Esophagus squamous epithelium (tissue), 5 donors: Measurements from ENCODE around the gene PIK3R5. TPM values are rescaled to one million over a fixed set of nuclear protein-coding genes. Genes with fewer than 3 reads are reported as not detected.

ENCODE experiments used
- DNase-seq: peaks from one replicate; lab custom pipeline; 2025; lab: John Stamatoyannopoulos, UW
- H3K27ac ChIP-seq, 4 donors: fragments of 200-600 bp; sonication (generic); one replicate each; pipeline ENCODE4 v1.5.1; 2016 to 2019; ENCODE audit warnings: mild to moderate bottlenecking in 1 of 4
- H3K27me3 ChIP-seq, 4 donors: fragments of 200-600 bp; sonication (generic); 1 replicate in 3 of 4; 2 replicates in 1 of 4; pipeline versions ENCODE4 v1.5.1 to v1.6.0; 2017 to 2021; ENCODE audit warnings: antibody characterized with exemption in 1 of 4
- H3K36me3 ChIP-seq, 3 donors: fragments of 200-600 bp; sonication (generic); one replicate each; pipeline ENCODE4 v1.5.1; 2016 to 2019
- H3K4me1 ChIP-seq, 3 donors: fragments of 200-600 bp; sonication (generic); one replicate each; pipeline ENCODE4 v1.5.1; 2017 to 2019
- H3K4me3 ChIP-seq, 4 donors: fragments of 200-600 bp; sonication (generic); 1 replicate in 3 of 4; 2 replicates in 1 of 4; pipeline ENCODE4 v1.5.1; 2016 to 2019; ENCODE audit warnings: mild to moderate bottlenecking in 2 of 4, moderate library complexity in 1 of 4
- H3K9me3 ChIP-seq, 3 donors: fragments of 200-600 bp; sonication (generic); one replicate each; pipeline ENCODE4 v1.5.1; 2016 to 2019
- CTCF ChIP-seq, 6 experiments: fragments of 450-650 bp in 4 of 6; fragments of 200-600 bp in 2 of 6; sonication (generic) in 2 of 6; IDR thresholded peaks; one replicate each; pipeline ENCODE4 v1.5.1; 2016 to 2019; ENCODE audit warnings: antibody characterized with exemption in 6 of 6, mild to moderate bottlenecking in 4 of 6, moderate library complexity in 4 of 6
- POLR2A ChIP-seq, 4 donors: fragments of 450-650 bp; IDR thresholded peaks; one replicate each; pipeline ENCODE4 v1.6.1; 2017; ENCODE audit warnings: antibody characterized with exemption in 4 of 4, mild to moderate bottlenecking in 4 of 4, moderate library complexity in 3 of 4
- WGBS, 2 donors: methylation state at CpG; one replicate each; pipeline ENCODE4 v1.1.5; 2018; 5-methylcytosine and 5-hydroxymethylcytosine counted together
- intact Hi-C: fragments of 100-400 bp; cut with DNase I; formaldehyde crosslinking; loops from one replicate; pipeline ENCODE4 v1.15.0; 2022
- total RNA-seq, 4 donors: library from RNA; depleted of rRNA; stranded (reverse); fragments of >200 nt; gene quantifications; one replicate each; pipeline ENCODE4 v1.1.0, GENCODE V29; 2016
- donor health status: DM: yes; HTN: yes; CAD: no.

The PIK3R5 gene
- total RNA-seq, 4 donors from 2014 or later = 1.8 to 8.8 (median 3.1) TPM

- H3K27ac ChIP-seq = no peak overlapping the region
- 74 to 82% methylated on average over 7 to 9 of the region's 9 CpGs for WGBS, 2 donors
- H3K27me3 ChIP-seq = no peaks in the 10 kb centered on the region
- no peak overlapping the region for H3K4me3 ChIP-seq
- TF ChIP-seq CTCF (IDR thresholded peaks at IDR 0.05) (no peak), POLR2A (IDR thresholded peaks at IDR 0.05) (no peak)
- DNase-seq = no peak
- H3K4me1 ChIP-seq = no peaks in the 10 kb centered on the region
- no peaks in the 10 kb centered on the region for H3K9me3 ChIP-seq
- H3K36me3 ChIP-seq = no peaks in the 10 kb centered on the region
- intact Hi-C loops = no loop called here
Measured at GRCh38 chr17:8844229-8845218, 121.0 kb downstream of the PIK3R5 start.

- H3K4me1 ChIP-seq = no peaks in the 10 kb centered on the region
- no peak overlapping the region for H3K27ac ChIP-seq
- 5 to 20% methylated on average over 2 of the region's 2 CpGs for WGBS, 2 donors
- no peaks in the 10 kb centered on the region for H3K27me3 ChIP-seq
- TF ChIP-seq CTCF (IDR thresholded peaks at IDR 0.05) (no peak), POLR2A (IDR thresholded peaks at IDR 0.05) (no peak)
- no peak overlapping the region for H3K4me3 ChIP-seq
- no peaks in the 10 kb centered on the region for H3K9me3 ChIP-seq
- intact Hi-C loops = no loop called here
- DNase-seq = no peak
- H3K36me3 ChIP-seq = no peaks in the 10 kb centered on the region
Measured at GRCh38 chr17:8843344-8843743, 122.2 kb downstream of the PIK3R5 start.

- Histone ChIP-seq H3K36me3 (no peaks in the 10 kb centered on the region), H3K27me3 (peaks cover 0 to 8% (median 0%) of the 10 kb centered on the region in 4 donors), H3K4me1 (no peaks in the 10 kb centered on the region), H3K27ac (no peak overlapping the region), H3K9me3 (no peaks in the 10 kb centered on the region), H3K4me3 (no peak overlapping the region)
- TF ChIP-seq CTCF (IDR thresholded peaks at IDR 0.05) = no peak
- no peak for TF ChIP-seq POLR2A (IDR thresholded peaks at IDR 0.05)
- intact Hi-C loops = no loop called here
- no peak for DNase-seq
- WGBS, 2 donors = 72 to 80% methylated on average over 4 of the region's 4 CpGs
Measured at GRCh38 chr17:8841844-8842243, 123.7 kb downstream of the PIK3R5 start.

- TF ChIP-seq POLR2A (IDR thresholded peaks at IDR 0.05) = no peak
- no peak for TF ChIP-seq CTCF (IDR thresholded peaks at IDR 0.05)
- H3K4me3 ChIP-seq = no peak overlapping the region
- no peak for DNase-seq
Measured at GRCh38 chr17:8839410-8839935, 126.0 kb downstream of the PIK3R5 start.

GRCh38 chr17:8838551-8839095, 126.9 kb downstream of the PIK3R5 start:
- Histone ChIP-seq H3K9me3 (no peaks in the 10 kb centered on the region), H3K4me3 (no peak overlapping the region), H3K27me3 (peaks cover 0 to 37% (median 0%) of the 10 kb centered on the region in 4 donors), H3K36me3 (no peaks in the 10 kb centered on the region), H3K4me1 (no peaks in the 10 kb centered on the region), H3K27ac (no peak overlapping the region)
- 86 to 89% methylated on average over 5 to 7 of the region's 12 CpGs for WGBS, 2 donors
- intact Hi-C loops = no loop called here
- TF ChIP-seq POLR2A (IDR thresholded peaks at IDR 0.05) (no peak), CTCF (IDR thresholded peaks at IDR 0.05) (no peak)
- no peak for DNase-seq

More at GRCh38 chr17:8839410-8839935, 126.0 kb downstream of the PIK3R5 start:
- H3K27me3 ChIP-seq = peaks cover 0 to 30% (median 0%) of the 10 kb centered on the region in 4 donors
- H3K9me3 ChIP-seq = no peaks in the 10 kb centered on the region
- no peak overlapping the region for H3K27ac ChIP-seq
- intact Hi-C loops = no loop called here
- WGBS, 2 donors = 32 to 58% methylated on average over 3 to 9 of the region's 11 CpGs
- H3K4me1 ChIP-seq = no peaks in the 10 kb centered on the region
- no peaks in the 10 kb centered on the region for H3K36me3 ChIP-seq
